Naive thymus-derived CD4-positive, alpha-beta T cell (primary cell): ENCODE data around the gene DGCR2. TPM values are rescaled to one million over a fixed set of nuclear protein-coding genes. Genes with fewer than 3 reads are reported as not detected.

Experiments used
- ATAC-seq: fragments of 150-1000 bp; cut with Tn5 transposase; 2 replicates; pipeline ENCODE4 v1.10.0; 2021; ENCODE audit warnings: mild to moderate bottlenecking, moderate library complexity
- CTCF ChIA-PET: fragments of 350-600 bp; sonication (Branson Sonifier 250); formaldehyde crosslinking; loops from one replicate; lab custom pipeline; 2021; ENCODE audit warnings: antibody characterized with exemption; lab: Charles Lee
- POLR2A ChIA-PET: fragments of 350-600 bp; sonication (Branson Sonifier 250); formaldehyde crosslinking; loops from one replicate; lab custom pipeline; 2021; ENCODE audit warnings: antibody characterized with exemption, inconsistent platforms; lab: Charles Lee
- DNase-seq, 9 donors: peaks; one replicate each; pipeline versions ENCODE4 v3.0.0 to v3.0.0-alpha.2; 2020 to 2022; ENCODE audit warnings: mixed read lengths in 1 of 9
- H3K27ac ChIP-seq: one replicate; pipeline ENCODE4 v1.7.0; 2013; ENCODE audit warnings: mild to moderate bottlenecking, low read depth, low read length, moderate library complexity
- H3K27me3 ChIP-seq, 2 donors: one replicate each; pipeline ENCODE4 v1.7.0; 2013; ENCODE audit warnings: low read length in 2 of 2, mild to moderate bottlenecking in 2 of 2, moderate library complexity in 2 of 2; ENCODE audit not compliant: control insufficient read depth in 2 of 2, insufficient read depth in 2 of 2
- H3K36me3 ChIP-seq, 3 experiments: 1 replicate in 2 of 3; 2 replicates in 1 of 3; pipeline ENCODE4 v1.7.0; 2013; ENCODE audit warnings: low read length in 3 of 3, mild to moderate bottlenecking in 3 of 3, moderate library complexity in 1 of 3; ENCODE audit not compliant: insufficient read depth in 3 of 3, control insufficient read depth in 2 of 3
- H3K4me1 ChIP-seq, 2 donors: one replicate each; pipeline ENCODE4 v1.7.0; 2013; ENCODE audit warnings: low read length in 2 of 2, mild to moderate bottlenecking in 2 of 2, moderate library complexity in 1 of 2; ENCODE audit not compliant: control insufficient read depth in 2 of 2, insufficient read depth in 2 of 2
- H3K4me3 ChIP-seq: 2 replicates; pipeline ENCODE4 v1.7.0; 2013; ENCODE audit warnings: mild to moderate bottlenecking, low read length
- H3K9me3 ChIP-seq, 3 experiments: 1 replicate in 2 of 3; 2 replicates in 1 of 3; pipeline ENCODE4 v1.7.0; 2013; ENCODE audit warnings: low read length in 3 of 3; ENCODE audit not compliant: control insufficient read depth in 2 of 3
- H3K27ac Mint-ChIP-seq, 9 donors: one replicate each; pipeline ENCODE4 v1.8.0; 2020 to 2022; ENCODE audit warnings: mixed read lengths in 9 of 9, mild to moderate bottlenecking in 8 of 9, moderate library complexity in 5 of 9, inconsistent platforms in 2 of 9
- H3K27me3 Mint-ChIP-seq, 5 donors: one replicate each; pipeline ENCODE4 v1.8.0; 2021 to 2022; ENCODE audit warnings: mixed read lengths in 5 of 5, mild to moderate bottlenecking in 1 of 5
- H3K36me3 Mint-ChIP-seq, 5 donors: one replicate each; pipeline ENCODE4 v1.8.0; 2020 to 2022; ENCODE audit warnings: mixed read lengths in 5 of 5, mild to moderate bottlenecking in 3 of 5, inconsistent platforms in 1 of 5
- H3K4me1 Mint-ChIP-seq, 7 donors: one replicate each; pipeline ENCODE4 v1.8.0; 2020 to 2022; ENCODE audit warnings: mixed read lengths in 7 of 7, mild to moderate bottlenecking in 3 of 7, inconsistent platforms in 1 of 7
- H3K4me3 Mint-ChIP-seq, 10 donors: one replicate each; pipeline ENCODE4 v1.8.0; 2020 to 2022; ENCODE audit warnings: mild to moderate bottlenecking in 10 of 10, mixed read lengths in 10 of 10, moderate library complexity in 6 of 10, inconsistent platforms in 2 of 10
- H3K9me3 Mint-ChIP-seq, 11 donors: one replicate each; pipeline ENCODE4 v1.8.0; 2020 to 2022; ENCODE audit warnings: mixed read lengths in 11 of 11, mild to moderate bottlenecking in 4 of 11, inconsistent platforms in 1 of 11, moderate library complexity in 1 of 11
- intact Hi-C, 2 donors: fragments of 100-400 bp; cut with micrococcal nuclease; formaldehyde crosslinking; loops; one replicate each; pipeline ENCODE4 v1.15.1; 2023
- polyA plus RNA-seq, 2 donors: library from polyadenylated mRNA; unstranded; fragments of 300-500 nt; fragmentation: Illumina TruSeq; gene quantifications; one replicate each; pipeline ENCODE4 v1.2.3, GENCODE V29; 2021
- total RNA-seq, 6 experiments: library from RNA in 5 of 6; stranded (reverse) in 5 of 6; gene quantifications; 1 replicate in 5 of 6; 2 replicates in 1 of 6; pipeline ENCODE4 v1.2.3 and lab custom pipeline; 2021 to 2026

Gene DGCR2
- total and polyA plus RNA-seq, 7 experiments from 2014 or later, result 38.8 to 81.9 (median 50.4) TPM

GRCh38 chr22:19115628-19116027 lies 6.6 kb downstream of the DGCR2 start:
- no peaks in the 10 kb centered on the region for H3K27me3 ChIP-seq
- H3K36me3 ChIP-seq, result peaks cover 0 to 5% (median 0%) of the 10 kb centered on the region in 3 experiments
- peak overlapping the region; percentile 24 for H3K27ac ChIP-seq
- H3K27ac Mint-ChIP-seq, result peak overlapping the region in 8 of 9 donors; percentile 35 to 87 (median 71)
- H3K36me3 Mint-ChIP-seq, result peaks cover 0 to 9% (median 5%) of the 10 kb centered on the region in 5 donors
- no peaks in the 10 kb centered on the region for H3K27me3 Mint-ChIP-seq
- peaks cover 54 to 93% (median 83%) of the 10 kb centered on the region in 7 donors for H3K4me1 Mint-ChIP-seq
- peak overlapping the region in 8 of 10 donors; percentile 19 to 93 (median 50) for H3K4me3 Mint-ChIP-seq
- DNase-seq (peak in 1 of 9 donors; percentile 36), ATAC-seq (peak; percentile 36)
- peaks cover 55 to 71% of the 10 kb centered on the region in 2 donors for H3K4me1 ChIP-seq
- H3K9me3 Mint-ChIP-seq, result no peaks in the 10 kb centered on the region
- H3K9me3 ChIP-seq, result no peaks in the 10 kb centered on the region
- ChIA-PET CTCF (interaction anchor here (1.0 kb wide), 1 partner anchor 9 kb away, joined by 3 read pairs; no protein-coding TSS in a partner anchor), POLR2A (interaction anchor here (1.1 to 1.4 kb wide), 2 partner anchors 29 to 331 kb away, joined by 3 to 5 read pairs; partner anchors contain the start of gene ESS2)
- intact Hi-C loops, result no loop called here
- H3K4me3 ChIP-seq, result no peak overlapping the region

- peaks cover 55 to 71% of the 10 kb centered on the region in 2 donors for H3K4me1 ChIP-seq
- ATAC-seq, result no peak
- H3K27me3 ChIP-seq, result no peaks in the 10 kb centered on the region
- Mint-ChIP-seq H3K36me3 (peaks cover 0 to 9% (median 5%) of the 10 kb centered on the region in 5 donors), H3K9me3 (no peaks in the 10 kb centered on the region), H3K4me3 (peak overlapping the region in 8 of 10 donors; percentile 27 to 93 (median 50)), H3K27ac (peak overlapping the region in 8 of 9 donors; percentile 35 to 87 (median 71)), H3K27me3 (no peaks in the 10 kb centered on the region), H3K4me1 (peaks cover 53 to 93% (median 83%) of the 10 kb centered on the region in 7 donors)
- no peak for DNase-seq
- no peak overlapping the region for H3K4me3 ChIP-seq
- ChIA-PET POLR2A (interaction anchor here (1.1 to 1.4 kb wide), 2 partner anchors 29 to 332 kb away, joined by 3 to 5 read pairs; partner anchors contain the start of gene ESS2), CTCF (interaction anchor here (1.0 kb wide), 1 partner anchor 8 kb away, joined by 3 read pairs; no protein-coding TSS in a partner anchor)
- no peaks in the 10 kb centered on the region for H3K9me3 ChIP-seq
- peak overlapping the region; percentile 24 for H3K27ac ChIP-seq
- peaks cover 0 to 5% (median 0%) of the 10 kb centered on the region in 3 experiments for H3K36me3 ChIP-seq
- intact Hi-C loops, result no loop called here
These were observed 7.1 kb downstream of the DGCR2 start for GRCh38 chr22:19114984-19115552.

DNA sequence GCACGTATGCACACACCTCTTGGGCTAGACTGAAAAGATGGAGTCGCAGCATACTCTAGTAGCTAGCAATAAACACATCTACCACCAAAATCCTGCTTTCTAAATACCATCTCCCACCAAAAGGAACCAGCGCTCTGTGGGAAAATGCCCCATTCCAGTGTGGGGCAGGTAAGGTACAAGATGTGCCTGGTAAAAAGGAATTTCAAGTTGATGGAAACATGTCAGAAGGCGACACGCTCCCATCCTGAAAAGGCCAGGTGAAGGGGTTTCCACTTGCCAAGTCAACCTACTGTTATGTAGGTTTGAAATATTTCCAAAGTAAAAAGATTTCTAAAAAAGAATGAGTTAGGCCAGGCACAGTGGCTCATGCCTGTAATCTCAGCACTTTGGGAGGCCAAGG lies 8.8 kb downstream of the DGCR2 start:
- no peak overlapping the region for H3K4me3 ChIP-seq
- H3K36me3 ChIP-seq, result peaks cover 0 to 1% (median 0%) of the 10 kb centered on the region in 3 experiments
- no peaks in the 10 kb centered on the region for H3K9me3 ChIP-seq
- H3K27ac Mint-ChIP-seq, result peak overlapping the region in 5 of 9 donors; percentile 16 to 79 (median 52)
- no peaks in the 10 kb centered on the region for H3K27me3 Mint-ChIP-seq
- no peaks in the 10 kb centered on the region for H3K9me3 Mint-ChIP-seq
- DNase-seq, result no peak
- no peaks in the 10 kb centered on the region for H3K27me3 ChIP-seq
- H3K4me1 ChIP-seq, result peaks cover 57 to 71% of the 10 kb centered on the region in 2 donors
- no peak overlapping the region for H3K4me3 Mint-ChIP-seq
- intact Hi-C loops, result no loop called here
- ChIA-PET CTCF (interaction anchor here (0.6 kb wide), 2 partner anchors 21 to 424 kb away, joined by 3 to 4 read pairs; no protein-coding TSS in a partner anchor), POLR2A (interaction anchor here (4.1 kb wide), 1 partner anchor 7 kb away, joined by 88 read pairs; the partner anchor contains the start of gene DGCR2)
- H3K27ac ChIP-seq, result no peak overlapping the region
- H3K4me1 Mint-ChIP-seq, result peaks cover 57 to 93% (median 83%) of the 10 kb centered on the region in 7 donors
- H3K36me3 Mint-ChIP-seq, result peaks cover 0 to 9% (median 5%) of the 10 kb centered on the region in 5 donors
- ATAC-seq, result no peak

DNA sequence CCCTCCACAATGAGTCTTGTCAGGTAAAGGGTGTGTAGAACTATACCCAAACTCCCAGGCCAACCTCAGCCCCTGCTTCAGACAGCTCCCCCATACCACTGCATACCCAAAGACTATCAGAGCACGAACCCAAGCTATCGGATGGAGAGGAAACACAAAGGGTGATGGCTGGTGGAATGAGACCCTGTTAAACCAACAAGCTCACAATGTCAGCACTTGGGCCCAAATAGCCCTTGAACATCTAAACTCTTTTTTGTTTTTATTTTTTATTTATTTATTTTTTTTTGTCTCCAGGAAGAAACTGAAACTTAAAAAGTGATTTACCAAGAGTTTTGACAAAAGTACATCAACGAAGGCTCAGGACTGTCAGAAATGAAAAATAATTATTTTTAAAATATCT lies 10.6 kb downstream of the DGCR2 start:
- Mint-ChIP-seq H3K27ac (peak overlapping the region; percentile 71 to 100 (median 94)), H3K27me3 (no peaks in the 10 kb centered on the region), H3K36me3 (peaks cover 0 to 14% (median 3%) of the 10 kb centered on the region in 5 donors), H3K9me3 (no peaks in the 10 kb centered on the region), H3K4me3 (peak overlapping the region in 9 of 10 donors; percentile 48 to 86 (median 65)), H3K4me1 (peaks cover 59 to 93% (median 84%) of the 10 kb centered on the region in 7 donors)
- Histone ChIP-seq H3K4me1 (peaks cover 47 to 71% of the 10 kb centered on the region in 2 donors), H3K27ac (peak overlapping the region; percentile 79), H3K36me3 (no peaks in the 10 kb centered on the region), H3K9me3 (no peaks in the 10 kb centered on the region), H3K4me3 (no peak overlapping the region), H3K27me3 (no peaks in the 10 kb centered on the region)
- ChIA-PET POLR2A (interaction anchor here (0.6 to 4.1 kb wide), 7 partner anchors 9 to 322 kb away, joined by 3 to 88 read pairs (median 3); partner anchors contain the start of genes CLTCL1 and DGCR2), CTCF (interaction anchor here (3.0 kb wide), 1 partner anchor 33 kb away, joined by 9 read pairs; the partner anchor contains the start of gene ESS2)
- intact Hi-C loops, result no loop called here
- ATAC-seq (no peak), DNase-seq (no peak)

GRCh38 chr22:19111140-19111539 lies 11.1 kb downstream of the DGCR2 start:
- H3K4me1 ChIP-seq, result peaks cover 47 to 69% of the 10 kb centered on the region in 2 donors
- ChIA-PET CTCF (interaction anchor here (1.0 to 3.0 kb wide), 2 partner anchors 33 to 67 kb away, joined by 3 to 9 read pairs; partner anchors contain the start of genes ESS2 and SLC25A1), POLR2A (interaction anchor here (0.6 to 4.1 kb wide), 9 partner anchors 10 to 1892 kb away, joined by 3 to 88 read pairs (median 3); partner anchors contain the start of genes ADA2, CLTCL1 and DGCR2)
- H3K4me3 ChIP-seq, result no peak overlapping the region
- no peak for DNase-seq
- intact Hi-C loops, result no loop called here
- H3K27me3 Mint-ChIP-seq, result no peaks in the 10 kb centered on the region
- H3K27ac ChIP-seq, result peak overlapping the region; percentile 79
- H3K36me3 Mint-ChIP-seq, result peaks cover 0 to 11% (median 3%) of the 10 kb centered on the region in 5 donors
- H3K9me3 ChIP-seq, result no peaks in the 10 kb centered on the region
- H3K4me1 Mint-ChIP-seq, result peaks cover 60 to 93% (median 84%) of the 10 kb centered on the region in 7 donors
- H3K9me3 Mint-ChIP-seq, result no peaks in the 10 kb centered on the region
- H3K27ac Mint-ChIP-seq, result peak overlapping the region; percentile 71 to 100 (median 94)
- no peaks in the 10 kb centered on the region for H3K36me3 ChIP-seq
- ATAC-seq, result no peak
- peak overlapping the region in 9 of 10 donors; percentile 48 to 86 (median 65) for H3K4me3 Mint-ChIP-seq
- H3K27me3 ChIP-seq, result no peaks in the 10 kb centered on the region

DNA sequence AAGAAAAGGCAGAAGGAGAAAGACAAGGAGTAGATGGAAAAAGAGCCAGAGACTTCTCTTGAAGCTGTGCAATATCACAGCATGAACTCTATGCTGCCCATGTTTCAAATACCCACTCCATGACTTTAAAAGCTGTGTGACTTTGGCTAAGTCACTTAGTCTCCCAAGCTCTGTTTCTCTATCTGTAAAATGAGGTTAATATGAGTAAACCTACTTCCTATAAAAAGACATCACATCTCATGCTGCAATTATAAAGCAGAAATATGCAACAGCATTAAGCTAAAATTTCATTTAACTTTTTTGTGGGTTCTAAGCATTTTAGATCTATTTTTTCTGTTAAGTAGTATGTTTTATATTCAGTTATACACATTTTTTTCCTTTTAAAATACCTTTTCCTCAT lies 11.6 kb downstream of the DGCR2 start:
- no peak for ATAC-seq
- Mint-ChIP-seq H3K4me3 (peak overlapping the region in 8 of 10 donors; percentile 48 to 86 (median 65)), H3K36me3 (peaks cover 0 to 11% (median 3%) of the 10 kb centered on the region in 5 donors), H3K4me1 (peaks cover 58 to 92% (median 82%) of the 10 kb centered on the region in 7 donors), H3K27me3 (no peaks in the 10 kb centered on the region), H3K27ac (peak overlapping the region in 8 of 9 donors; percentile 88 to 100 (median 94)), H3K9me3 (no peaks in the 10 kb centered on the region)
- POLR2A ChIA-PET, result interaction anchor here (0.6 to 4.1 kb wide), 8 partner anchors 10 to 1891 kb away, joined by 3 to 88 read pairs (median 3); partner anchors contain the start of genes ADA2, CLTCL1 and DGCR2
- H3K27ac ChIP-seq, result peak overlapping the region; percentile 79
- peaks cover 42 to 64% of the 10 kb centered on the region in 2 donors for H3K4me1 ChIP-seq
- intact Hi-C loops, result no loop called here
- no peaks in the 10 kb centered on the region for H3K9me3 ChIP-seq
- no peaks in the 10 kb centered on the region for H3K27me3 ChIP-seq
- CTCF ChIA-PET, result interaction anchor here (1.0 to 3.0 kb wide), 4 partner anchors 8 to 68 kb away, joined by 3 to 9 read pairs (median 4); partner anchors contain the start of genes ESS2 and SLC25A1
- H3K4me3 ChIP-seq, result no peak overlapping the region
- DNase-seq, result no peak
- no peaks in the 10 kb centered on the region for H3K36me3 ChIP-seq
